HG02981 (cell line): Measurements from ENCODE around the gene CITED1.
A peak's percentile ranks its signal among the peaks of the same experiment; 100 is the strongest.

ENCODE experiments used
- ATAC-seq: cut with Tn5 transposase; IDR thresholded peaks from one replicate; pipeline ENCODE4 v1.9.1; 2021; ENCODE audit warnings: mild to moderate bottlenecking, moderate library complexity; ENCODE audit not compliant: unreplicated experiment

Gene CITED1

DNA sequence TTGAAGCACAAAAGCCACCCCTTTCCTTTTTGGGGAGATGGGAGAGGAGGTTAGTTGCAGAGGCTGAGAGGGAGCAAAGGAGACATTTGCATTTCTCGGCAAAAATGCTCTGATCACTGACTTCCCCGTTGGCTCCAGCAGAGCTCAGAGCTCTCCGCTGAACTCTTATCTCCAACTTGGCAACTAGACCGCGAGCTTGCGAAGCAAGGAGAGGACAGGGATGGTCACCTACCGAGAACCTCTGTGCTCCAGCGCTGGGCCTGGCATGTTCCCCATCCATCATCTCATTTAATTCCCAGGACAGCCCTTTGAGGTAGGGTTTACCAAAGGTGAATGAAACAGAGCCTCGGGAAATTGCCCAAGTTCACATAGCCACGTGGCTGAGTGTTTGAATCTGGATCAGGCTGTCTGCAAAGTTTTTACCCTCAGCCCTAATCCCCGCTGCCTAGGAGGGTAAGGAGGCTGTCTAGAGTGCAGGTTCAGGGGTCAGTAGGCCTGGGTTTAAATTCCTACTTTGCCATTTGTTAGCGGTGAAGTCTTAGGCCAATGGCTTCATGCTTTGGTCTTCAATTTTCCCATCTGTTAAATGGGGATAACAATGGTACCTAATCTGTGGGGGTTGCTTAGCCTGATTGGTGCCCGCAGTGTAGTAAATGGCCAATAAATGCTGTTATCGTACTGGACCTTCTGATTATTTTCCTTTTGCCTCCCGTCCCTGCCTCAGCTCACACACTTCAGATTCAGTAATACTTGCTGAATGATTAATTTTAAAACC, 3.8 kb upstream of the CITED1 start:
- ATAC-seq = no peak

DNA sequence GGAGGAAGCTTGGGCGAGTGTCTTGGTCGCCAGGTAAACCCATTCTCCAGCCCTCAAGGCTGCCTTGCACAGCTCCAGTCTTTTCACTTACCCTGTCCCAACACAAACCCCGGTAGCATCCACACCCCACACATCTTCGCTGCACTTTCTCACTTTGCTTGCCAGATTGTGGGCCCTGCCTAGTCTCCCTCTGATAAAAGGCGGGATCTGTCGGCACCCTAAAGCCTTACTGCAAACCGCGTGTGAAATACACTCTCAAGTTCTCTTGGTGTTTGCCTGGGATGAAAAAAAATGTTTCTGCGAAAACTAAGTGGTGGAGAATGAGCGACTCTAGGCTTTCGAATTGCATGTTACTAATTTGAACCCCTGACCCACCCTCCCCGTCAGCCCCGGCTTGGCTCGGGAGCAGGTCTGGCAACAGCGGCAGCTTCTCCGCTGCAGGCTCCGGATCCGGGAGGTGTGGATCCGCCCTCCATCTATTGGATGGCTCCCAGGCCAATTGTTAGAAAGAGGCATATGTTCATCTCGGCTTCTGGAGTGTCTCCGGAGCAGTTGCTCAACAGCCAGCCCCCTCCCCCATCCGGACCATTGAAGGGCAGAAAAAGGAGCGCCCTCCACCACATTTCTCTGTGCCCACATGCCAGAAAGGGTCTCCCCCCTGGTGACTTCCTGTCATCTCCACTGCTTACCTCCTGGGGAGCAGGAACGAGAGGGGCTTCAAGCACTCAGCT, 3.0 kb upstream of the CITED1 start:
- peak; percentile 43 for ATAC-seq

GRCh38 chrX:72308209-72308565, 2.5 kb upstream of the CITED1 start:
- no peak for ATAC-seq

GRCh38 chrX:72307646-72308051, 1.9 kb upstream of the CITED1 start:
- no peak for ATAC-seq

DNA sequence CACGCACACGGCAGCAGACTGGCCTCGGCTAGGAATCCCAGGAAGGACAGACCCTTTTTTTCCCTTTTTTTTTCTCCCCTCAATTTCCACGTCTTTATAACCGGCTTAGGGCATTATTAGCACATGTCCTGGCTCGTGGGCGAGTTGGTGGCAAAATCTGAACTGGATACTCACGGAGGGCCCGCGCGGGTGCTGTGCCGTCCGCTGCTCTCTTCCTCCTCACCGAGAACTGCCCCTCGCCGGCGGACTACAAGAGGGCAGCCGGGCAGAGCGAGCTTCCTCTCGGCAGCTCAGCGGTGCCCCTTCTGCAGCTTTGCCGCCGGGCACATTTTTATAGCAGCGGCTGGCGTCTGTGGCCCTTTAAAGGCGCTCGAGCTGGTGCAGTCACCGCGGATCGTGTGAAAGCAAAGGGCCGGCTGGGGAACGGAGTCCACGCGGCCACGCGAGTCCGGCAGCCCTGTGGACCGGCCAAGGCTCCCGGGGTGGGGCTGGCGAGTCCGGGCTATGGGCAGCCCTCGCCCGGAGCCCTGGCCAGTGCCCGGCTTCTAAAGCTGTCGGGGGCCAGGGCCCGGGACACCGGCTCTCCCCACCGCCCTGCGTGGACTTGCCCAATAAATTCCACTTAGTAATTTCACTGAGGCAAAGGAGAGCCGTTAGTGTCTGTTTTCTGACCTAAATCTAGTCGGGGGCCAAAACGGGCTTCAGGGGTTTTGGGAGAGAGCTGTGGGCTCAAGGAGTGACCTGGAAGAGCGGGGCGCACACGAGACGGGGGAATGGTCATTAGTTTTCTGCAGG, 1.3 kb upstream of the CITED1 start:
- ATAC-seq = peak; percentile 45

DNA sequence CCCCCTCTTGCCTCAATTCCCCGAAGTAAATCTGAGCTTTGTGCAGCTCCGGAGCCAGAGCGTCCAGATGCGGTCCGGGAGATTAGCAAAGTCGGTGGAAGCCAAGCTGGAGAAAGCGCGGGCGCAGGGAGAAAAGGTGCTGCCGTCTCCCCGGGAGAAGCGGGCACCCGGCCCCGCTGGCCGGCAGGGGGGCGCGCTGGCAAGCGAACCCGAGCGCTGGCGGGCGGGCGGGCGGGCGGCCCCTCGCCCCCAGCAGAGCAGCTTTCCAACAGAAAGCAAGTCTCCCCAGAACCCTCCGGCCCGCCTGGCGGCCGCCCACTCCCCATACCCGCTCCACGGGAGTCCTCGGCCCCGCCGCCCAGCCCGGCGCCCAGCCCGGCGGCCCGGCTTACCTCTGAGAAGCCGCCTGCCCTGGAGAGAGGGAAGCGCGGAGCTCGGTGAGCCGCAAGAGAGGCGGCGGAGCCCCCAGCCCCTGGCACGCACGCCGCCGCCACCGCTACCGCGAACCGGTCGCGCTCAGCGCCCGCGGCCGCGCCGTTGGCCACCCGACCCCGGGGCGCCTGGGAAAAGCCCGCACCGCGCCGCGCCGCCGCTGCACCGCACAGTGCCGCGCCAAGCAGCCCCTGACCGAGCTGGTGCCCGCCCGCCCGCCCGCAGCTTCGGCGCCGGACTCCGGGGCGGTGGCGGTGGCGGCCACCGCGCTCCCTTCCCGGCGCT, 529 bp upstream of the CITED1 start:
- ATAC-seq = no peak

DNA sequence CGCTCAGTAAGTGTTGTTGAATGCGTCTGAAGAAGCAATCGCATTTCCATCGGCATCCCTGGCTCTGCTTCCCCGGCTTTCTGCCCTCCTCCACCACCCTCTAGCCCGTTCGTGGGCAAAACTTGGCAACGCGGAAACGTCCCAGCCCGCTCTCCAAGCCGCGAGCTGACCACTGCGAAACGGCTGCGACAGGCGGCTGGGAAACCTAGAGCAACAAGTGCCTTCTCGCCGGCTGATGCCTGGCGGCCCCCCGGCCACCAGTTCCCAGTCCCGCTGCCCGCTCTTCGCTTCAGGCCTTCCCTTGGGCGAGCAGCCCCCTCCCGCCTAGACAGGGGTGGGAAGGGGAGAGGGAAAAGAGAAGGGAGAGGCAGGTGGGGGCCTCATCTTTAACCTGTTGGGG, 837 bp downstream of the CITED1 start:
- no peak for ATAC-seq

DNA sequence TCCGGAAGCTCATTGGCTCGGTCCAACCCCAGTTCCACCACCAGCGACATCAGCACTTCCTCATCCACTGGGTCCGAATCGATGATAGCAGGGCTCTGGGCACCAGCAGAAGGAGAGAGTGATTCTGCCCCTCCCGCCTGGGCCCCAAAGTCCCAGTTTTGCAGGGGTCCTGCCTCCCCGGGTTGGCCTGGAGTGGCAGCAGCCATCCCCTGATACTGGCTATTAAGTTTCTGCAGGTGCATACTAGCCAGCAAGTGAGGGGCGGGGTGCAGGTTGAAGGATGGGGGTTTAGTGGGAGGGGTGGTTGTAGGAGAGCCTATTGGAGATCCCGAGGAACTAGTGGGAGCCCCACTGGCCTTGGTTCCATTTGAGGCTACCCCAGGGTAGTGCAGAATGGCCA, 3.9 kb downstream of the CITED1 start:
- ATAC-seq = no peak

- ATAC-seq = no peak
Measured at GRCh38 chrX:72299891-72300630, 5.7 kb downstream of the CITED1 start.

- ATAC-seq = no peak
Measured at GRCh38 chrX:72297953-72298730, 7.6 kb downstream of the CITED1 start.

GRCh38 chrX:72296991-72297390, 8.7 kb downstream of the CITED1 start:
- ATAC-seq = no peak

- ATAC-seq = no peak
Measured at GRCh38 chrX:72295745-72296144, 10.0 kb downstream of the CITED1 start.

DNA sequence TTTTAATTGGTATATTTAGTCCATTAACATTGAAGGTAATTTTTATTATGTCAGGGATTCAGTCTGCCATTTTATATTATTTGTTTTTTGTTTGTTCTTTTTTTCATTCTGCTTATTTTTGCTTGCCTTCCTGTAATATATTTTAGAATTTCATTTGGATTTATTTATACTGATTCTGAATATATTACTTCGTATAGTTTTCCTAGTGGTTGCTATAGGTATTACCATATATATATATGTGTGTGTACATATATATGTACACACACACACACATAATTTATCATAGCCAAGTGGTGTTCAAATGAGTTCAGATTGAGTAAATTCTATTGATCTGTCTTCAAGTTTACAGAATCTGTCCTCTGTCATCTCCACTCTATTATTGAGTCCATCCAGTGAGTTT, 11.2 kb downstream of the CITED1 start:
- no peak for ATAC-seq

- ATAC-seq = no peak
Measured at GRCh38 chrX:72282302-72282701, 23.4 kb downstream of the CITED1 start.

DNA sequence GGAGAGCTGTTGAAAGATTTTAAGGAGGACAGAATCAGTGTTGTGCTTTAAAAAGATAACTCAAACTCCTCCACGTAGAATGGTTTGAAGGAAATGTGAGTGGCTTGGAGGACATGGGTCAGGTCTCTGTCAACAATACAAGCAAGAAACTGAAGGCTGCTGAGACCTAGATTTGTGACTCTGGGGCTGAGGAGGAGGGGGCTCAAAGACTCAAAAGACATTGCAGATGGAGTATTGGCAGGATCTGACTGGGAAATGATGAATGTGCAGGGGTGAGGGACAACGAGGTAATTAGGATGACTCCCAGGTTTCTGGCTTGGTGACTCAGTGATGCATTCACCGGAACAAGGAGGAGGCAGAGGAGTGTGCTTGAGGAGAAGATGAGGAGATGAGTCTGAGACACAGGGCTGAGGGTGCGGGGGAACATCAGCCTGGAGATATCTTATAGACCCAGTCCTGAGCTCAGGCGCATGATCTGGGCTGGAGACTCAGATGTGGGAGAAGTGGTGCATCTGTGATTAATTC, 25.3 kb downstream of the CITED1 start:
- no peak for ATAC-seq

- no peak for ATAC-seq
Measured at GRCh38 chrX:72276478-72276953, 29.2 kb downstream of the CITED1 start.

DNA sequence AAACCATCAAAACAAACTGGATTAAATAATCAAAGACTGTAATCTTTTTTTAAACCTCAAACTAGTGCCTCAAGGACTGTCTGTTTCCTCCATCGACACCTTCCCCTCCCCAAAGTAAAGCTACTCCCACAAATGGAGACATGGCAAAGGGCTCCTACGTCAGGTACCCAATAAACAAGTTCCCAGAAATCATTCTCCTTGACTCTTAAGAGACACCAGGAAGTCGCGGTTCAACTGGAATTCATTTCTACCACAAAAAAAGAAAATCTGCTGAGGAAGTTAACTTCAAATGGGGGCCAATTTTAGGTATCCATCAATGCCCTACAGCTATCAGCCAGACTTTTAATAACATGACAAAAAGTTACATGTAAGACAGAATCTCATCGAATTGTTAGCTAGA, 31.2 kb downstream of the CITED1 start:
- no peak for ATAC-seq

GRCh38 chrX:72273718-72274117, 32.0 kb downstream of the CITED1 start:
- no peak for ATAC-seq

- ATAC-seq = no peak
Measured at GRCh38 chrX:72272868-72273267, 32.8 kb downstream of the CITED1 start.
